ENCODE measurements around the gene PPFIBP2.
A peak's percentile ranks its signal among the peaks of the same experiment; 100 is the strongest.

PPFIBP2 gene

DNA sequence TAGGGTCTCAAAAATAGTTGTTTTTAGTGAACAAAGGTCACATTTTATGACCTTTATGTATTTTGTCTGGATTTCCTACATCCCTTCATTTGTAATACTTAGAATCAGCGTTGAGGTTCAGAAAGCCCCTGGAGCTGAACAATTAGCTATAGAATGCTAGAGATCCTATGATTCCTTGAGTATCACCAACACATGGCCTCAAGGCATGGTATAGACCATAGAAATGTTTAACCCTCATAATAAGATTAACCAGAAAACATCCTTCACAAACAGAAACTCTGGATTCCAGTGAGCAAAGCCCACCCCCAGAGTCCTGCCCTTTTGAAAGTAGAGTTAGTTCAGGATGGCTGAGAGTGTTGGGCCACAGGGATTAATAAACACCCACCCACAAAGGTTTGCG is 82.2 kb downstream of the PPFIBP2 start:
- DNase-seq (ENCODE audit: low read depth), result no peak
- TF ChIP-seq, protein P1, sequence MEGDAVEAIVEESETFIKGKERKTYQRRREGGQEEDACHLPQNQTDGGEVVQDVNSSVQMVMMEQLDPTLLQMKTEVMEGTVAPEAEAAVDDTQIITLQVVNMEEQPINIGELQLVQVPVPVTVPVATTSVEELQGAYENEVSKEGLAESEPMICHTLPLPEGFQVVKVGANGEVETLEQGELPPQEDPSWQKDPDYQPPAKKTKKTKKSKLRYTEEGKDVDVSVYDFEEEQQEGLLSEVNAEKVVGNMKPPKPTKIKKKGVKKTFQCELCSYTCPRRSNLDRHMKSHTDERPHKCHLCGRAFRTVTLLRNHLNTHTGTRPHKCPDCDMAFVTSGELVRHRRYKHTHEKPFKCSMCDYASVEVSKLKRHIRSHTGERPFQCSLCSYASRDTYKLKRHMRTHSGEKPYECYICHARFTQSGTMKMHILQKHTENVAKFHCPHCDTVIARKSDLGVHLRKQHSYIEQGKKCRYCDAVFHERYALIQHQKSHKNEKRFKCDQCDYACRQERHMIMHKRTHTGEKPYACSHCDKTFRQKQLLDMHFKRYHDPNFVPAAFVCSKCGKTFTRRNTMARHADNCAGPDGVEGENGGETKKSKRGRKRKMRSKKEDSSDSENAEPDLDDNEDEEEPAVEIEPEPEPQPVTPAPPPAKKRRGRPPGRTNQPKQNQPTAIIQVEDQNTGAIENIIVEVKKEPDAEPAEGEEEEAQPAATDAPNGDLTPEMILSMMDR (IDR thresholded peaks at IDR 0.05; ENCODE audit: insufficient read depth, low read depth, low read length, missing control alignments), result no peak

DNA sequence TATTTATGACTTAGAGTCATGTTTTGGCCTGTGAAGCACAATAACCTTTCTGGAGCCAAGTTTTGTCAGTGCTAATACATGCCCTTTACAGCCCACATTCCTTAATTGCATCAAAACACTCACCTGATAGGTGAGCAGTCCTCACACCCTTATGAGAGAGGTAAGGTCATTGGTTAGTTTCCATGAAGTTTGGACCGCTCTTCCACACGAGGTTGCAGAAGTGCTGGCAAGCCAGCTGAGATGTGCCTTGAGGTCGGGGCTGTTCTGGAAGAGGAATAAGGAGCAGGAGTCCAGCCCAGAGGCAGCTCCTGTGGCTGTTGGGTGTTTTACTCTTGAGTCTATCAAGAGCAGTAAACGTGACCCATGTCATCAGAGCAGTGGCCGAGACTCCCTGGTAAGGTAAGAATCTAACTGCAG is 83.2 kb downstream of the PPFIBP2 start:
- DNase-seq (ENCODE audit: low read depth), result peak; percentile 91
- TF ChIP-seq, protein P1 (IDR thresholded peaks at IDR 0.05; ENCODE audit: insufficient read depth, low read depth, low read length, missing control alignments), result no peak
- peak overlapping the region; percentile 33 for H3K4me3 ChIP-seq (ENCODE audit: low read length)

More for the DNA sequence above, 82.2 kb downstream of the PPFIBP2 start:
- no peak overlapping the region for H3K4me3 ChIP-seq (ENCODE audit: low read length)

GRCh38 chr11:7597620-7598019 is 83.8 kb downstream of the PPFIBP2 start:
- DNase-seq (ENCODE audit: low read depth), result peak; percentile 96
- TF ChIP-seq, protein P1 (IDR thresholded peaks at IDR 0.05; ENCODE audit: insufficient read depth, low read depth, low read length, missing control alignments), result peak; percentile 1
- peak overlapping the region; percentile 33 for H3K4me3 ChIP-seq (ENCODE audit: low read length)

- no peak for DNase-seq (ENCODE audit: low read depth)
- TF ChIP-seq, protein P1 (IDR thresholded peaks at IDR 0.05; ENCODE audit: insufficient read depth, low read depth, low read length, missing control alignments), result no peak
- H3K4me3 ChIP-seq (ENCODE audit: low read length), result no peak overlapping the region
These were observed 85.4 kb downstream of the PPFIBP2 start for GRCh38 chr11:7599209-7599608.

- TF ChIP-seq, protein P1 (IDR thresholded peaks at IDR 0.05; ENCODE audit: insufficient read depth, low read depth, low read length, missing control alignments), result no peak
- no peak overlapping the region for H3K4me3 ChIP-seq (ENCODE audit: low read length)
- peak; percentile 100 for DNase-seq (ENCODE audit: low read depth)
These were observed 86.5 kb downstream of the PPFIBP2 start for GRCh38 chr11:7600205-7600775.

DNA sequence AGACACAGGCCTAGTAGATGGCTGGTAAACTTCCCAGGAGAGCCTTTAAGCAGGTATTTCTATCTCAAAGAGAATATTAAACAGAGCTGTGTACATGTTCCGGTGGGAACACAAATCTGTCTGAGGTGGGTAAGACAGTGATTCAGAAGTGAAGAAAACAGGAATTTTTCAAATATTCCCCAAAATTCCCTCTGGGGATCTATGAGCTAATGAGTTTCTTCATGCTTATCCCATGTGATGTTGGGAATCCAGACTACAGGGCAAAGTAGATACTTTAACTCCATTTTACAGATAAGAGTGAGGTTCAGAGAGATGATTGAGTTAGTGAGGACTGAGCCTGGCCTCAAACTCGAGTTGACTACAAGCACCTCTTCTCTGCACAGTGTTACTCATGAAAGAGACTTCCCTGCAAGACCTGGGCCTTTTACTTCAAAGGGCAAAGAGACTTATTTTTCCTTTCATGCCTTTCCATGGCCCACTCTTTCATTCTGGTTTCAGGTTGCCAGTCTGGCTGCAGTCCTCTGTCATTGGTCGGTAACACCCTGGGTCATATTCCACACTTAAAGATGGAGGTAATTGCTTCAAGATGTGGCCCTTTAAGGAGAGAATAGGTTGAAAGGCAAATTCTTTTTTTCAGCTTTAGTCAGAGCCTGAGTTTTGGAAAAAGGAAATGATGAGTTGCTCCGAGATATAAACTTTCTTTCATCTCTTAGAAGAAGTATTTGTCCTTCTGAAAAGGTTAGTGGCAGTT is 89.4 kb downstream of the PPFIBP2 start:
- TF ChIP-seq, protein P1 (IDR thresholded peaks at IDR 0.05; ENCODE audit: insufficient read depth, low read depth, low read length, missing control alignments), result no peak
- no peak for DNase-seq (ENCODE audit: low read depth)
- H3K4me3 ChIP-seq (ENCODE audit: low read length), result no peak overlapping the region
